ENCODE measurements around the gene PTPRB. TPM values are rescaled to one million over a fixed set of nuclear protein-coding genes. Genes with fewer than 3 reads are reported as not detected.

PTPRB gene
- total RNA-seq, 2 experiments from 2014 or later = not detected

- Mint-ChIP-seq H3K27me3 (ENCODE audit: low read depth) (peaks cover 7% of the 10 kb centered on the region), H3K36me3 (ENCODE audit: low read depth) (no peaks in the 10 kb centered on the region), H3K27ac (no peak overlapping the region), H3K9me3 (no peaks in the 10 kb centered on the region), H3K4me1 (ENCODE audit: low read depth) (no peaks in the 10 kb centered on the region), H3K4me3 (no peak overlapping the region)
- intact Hi-C loops (cut with micrococcal nuclease) = loop anchor here (1.0 to 10.0 kb wide), 5 partner anchors 362 to 1286 kb away; no protein-coding TSS in a partner anchor
- DNase-seq = no peak
- CTCF ChIA-PET = interaction anchor here (0.7 to 1.6 kb wide), 18 partner anchors 9 to 835 kb away, joined by 3 to 23 read pairs (median 4); no protein-coding TSS in a partner anchor
Measured at GRCh38 chr12:70577283-70577634, 60.0 kb downstream of the PTPRB start.

GRCh38 chr12:70576341-70577282 lies 60.6 kb downstream of the PTPRB start:
- peaks cover 7% of the 10 kb centered on the region for H3K27me3 Mint-ChIP-seq (ENCODE audit: low read depth)
- CTCF ChIA-PET = interaction anchor here (0.6 to 1.6 kb wide), 20 partner anchors 8 to 834 kb away, joined by 3 to 23 read pairs (median 4); no protein-coding TSS in a partner anchor
- H3K4me1 Mint-ChIP-seq (ENCODE audit: low read depth) = no peaks in the 10 kb centered on the region
- H3K4me3 Mint-ChIP-seq = no peak overlapping the region
- no peaks in the 10 kb centered on the region for H3K36me3 Mint-ChIP-seq (ENCODE audit: low read depth)
- intact Hi-C loops (cut with micrococcal nuclease) = loop anchor here (1.0 to 10.0 kb wide), 5 partner anchors 362 to 1286 kb away; no protein-coding TSS in a partner anchor
- H3K27ac Mint-ChIP-seq = no peak overlapping the region
- DNase-seq = no peak
- no peaks in the 10 kb centered on the region for H3K9me3 Mint-ChIP-seq

GRCh38 chr12:70571705-70572268 lies 65.4 kb downstream of the PTPRB start:
- Mint-ChIP-seq H3K9me3 (no peaks in the 10 kb centered on the region), H3K27me3 (ENCODE audit: low read depth) (peaks cover 9% of the 10 kb centered on the region), H3K36me3 (ENCODE audit: low read depth) (no peaks in the 10 kb centered on the region), H3K27ac (no peak overlapping the region), H3K4me1 (ENCODE audit: low read depth) (no peaks in the 10 kb centered on the region), H3K4me3 (no peak overlapping the region)
- intact Hi-C loops (cut with micrococcal nuclease) = loop anchor here (10.0 kb wide), 1 partner anchor 357 kb away; no protein-coding TSS in a partner anchor
- CTCF ChIA-PET = interaction anchor here (0.6 to 1.0 kb wide), 2 partner anchors 670 to 671 kb away, joined by 3 read pairs; no protein-coding TSS in a partner anchor
- no peak for DNase-seq

GRCh38 chr12:70571029-70571428 lies 66.2 kb downstream of the PTPRB start:
- no peaks in the 10 kb centered on the region for H3K4me1 Mint-ChIP-seq (ENCODE audit: low read depth)
- H3K27ac Mint-ChIP-seq = no peak overlapping the region
- CTCF ChIA-PET = interaction anchor here (1.0 kb wide), 1 partner anchor 670 kb away, joined by 3 read pairs; no protein-coding TSS in a partner anchor
- H3K27me3 Mint-ChIP-seq (ENCODE audit: low read depth) = peaks cover 9% of the 10 kb centered on the region
- H3K36me3 Mint-ChIP-seq (ENCODE audit: low read depth) = no peaks in the 10 kb centered on the region
- no peak for DNase-seq
- H3K4me3 Mint-ChIP-seq = no peak overlapping the region
- H3K9me3 Mint-ChIP-seq = no peaks in the 10 kb centered on the region
- intact Hi-C loops (cut with micrococcal nuclease) = loop anchor here (10.0 kb wide), 1 partner anchor 356 kb away; no protein-coding TSS in a partner anchor

- Mint-ChIP-seq H3K27ac (no peak overlapping the region), H3K27me3 (ENCODE audit: low read depth) (peaks cover 12% of the 10 kb centered on the region), H3K4me3 (no peak overlapping the region), H3K4me1 (ENCODE audit: low read depth) (no peaks in the 10 kb centered on the region), H3K9me3 (no peaks in the 10 kb centered on the region), H3K36me3 (ENCODE audit: low read depth) (no peaks in the 10 kb centered on the region)
- no peak for DNase-seq
- CTCF ChIA-PET = interaction anchor here (1.6 kb wide), 1 partner anchor 15 kb away, joined by 4 read pairs; no protein-coding TSS in a partner anchor
- intact Hi-C loops (cut with micrococcal nuclease) = no loop called here
Measured at GRCh38 chr12:70561550-70561949, 75.7 kb downstream of the PTPRB start.

- H3K27ac Mint-ChIP-seq = no peak overlapping the region
- no peaks in the 10 kb centered on the region for H3K36me3 Mint-ChIP-seq (ENCODE audit: low read depth)
- intact Hi-C loops (cut with micrococcal nuclease) = no loop called here
- H3K4me3 Mint-ChIP-seq = no peak overlapping the region
- no peaks in the 10 kb centered on the region for H3K9me3 Mint-ChIP-seq
- CTCF ChIA-PET = interaction anchor here (0.6 to 1.6 kb wide), 2 partner anchors 16 to 133 kb away, joined by 4 to 5 read pairs; no protein-coding TSS in a partner anchor
- no peak for DNase-seq
- H3K27me3 Mint-ChIP-seq (ENCODE audit: low read depth) = peaks cover 12% of the 10 kb centered on the region
- no peaks in the 10 kb centered on the region for H3K4me1 Mint-ChIP-seq (ENCODE audit: low read depth)
Measured at GRCh38 chr12:70560671-70561070, 76.6 kb downstream of the PTPRB start.

- Mint-ChIP-seq H3K36me3 (ENCODE audit: low read depth) (no peaks in the 10 kb centered on the region), H3K4me1 (ENCODE audit: low read depth) (no peaks in the 10 kb centered on the region), H3K9me3 (no peaks in the 10 kb centered on the region), H3K27ac (no peak overlapping the region), H3K4me3 (no peak overlapping the region), H3K27me3 (ENCODE audit: low read depth) (peaks cover 12% of the 10 kb centered on the region)
- no peak for DNase-seq
- intact Hi-C loops (cut with micrococcal nuclease) = no loop called here
- CTCF ChIA-PET = no interaction called here
Measured at GRCh38 chr12:70559390-70559789, 77.8 kb downstream of the PTPRB start.

GRCh38 chr12:70557583-70558191 lies 79.5 kb downstream of the PTPRB start:
- Mint-ChIP-seq H3K36me3 (ENCODE audit: low read depth) (no peaks in the 10 kb centered on the region), H3K27ac (no peak overlapping the region), H3K27me3 (ENCODE audit: low read depth) (peaks cover 6% of the 10 kb centered on the region), H3K4me1 (ENCODE audit: low read depth) (no peaks in the 10 kb centered on the region), H3K9me3 (no peaks in the 10 kb centered on the region), H3K4me3 (no peak overlapping the region)
- no peak for DNase-seq
- intact Hi-C loops (cut with micrococcal nuclease) = no loop called here
- CTCF ChIA-PET = no interaction called here

- no peaks in the 10 kb centered on the region for H3K4me1 Mint-ChIP-seq (ENCODE audit: low read depth)
- H3K4me3 Mint-ChIP-seq = no peak overlapping the region
- H3K27me3 Mint-ChIP-seq (ENCODE audit: low read depth) = peaks cover 6% of the 10 kb centered on the region
- no peaks in the 10 kb centered on the region for H3K9me3 Mint-ChIP-seq
- CTCF ChIA-PET = interaction anchor here (1.3 kb wide), 1 partner anchor 682 kb away, joined by 5 read pairs; no protein-coding TSS in a partner anchor
- DNase-seq = no peak
- H3K27ac Mint-ChIP-seq = no peak overlapping the region
- intact Hi-C loops (cut with micrococcal nuclease) = no loop called here
- H3K36me3 Mint-ChIP-seq (ENCODE audit: low read depth) = no peaks in the 10 kb centered on the region
Measured at GRCh38 chr12:70556179-70556869, 80.9 kb downstream of the PTPRB start.

- H3K36me3 Mint-ChIP-seq (ENCODE audit: low read depth) = no peaks in the 10 kb centered on the region
- no peak overlapping the region for H3K4me3 Mint-ChIP-seq
- intact Hi-C loops (cut with micrococcal nuclease) = no loop called here
- peaks cover 5% of the 10 kb centered on the region for H3K27me3 Mint-ChIP-seq (ENCODE audit: low read depth)
- H3K4me1 Mint-ChIP-seq (ENCODE audit: low read depth) = no peaks in the 10 kb centered on the region
- no peak overlapping the region for H3K27ac Mint-ChIP-seq
- DNase-seq = no peak
- no peaks in the 10 kb centered on the region for H3K9me3 Mint-ChIP-seq
- CTCF ChIA-PET = no interaction called here
Measured at GRCh38 chr12:70555081-70555480, 82.1 kb downstream of the PTPRB start.

- no peak overlapping the region for H3K27ac Mint-ChIP-seq
- no peaks in the 10 kb centered on the region for H3K36me3 Mint-ChIP-seq (ENCODE audit: low read depth)
- H3K4me1 Mint-ChIP-seq (ENCODE audit: low read depth) = no peaks in the 10 kb centered on the region
- intact Hi-C loops (cut with micrococcal nuclease) = no loop called here
- no peak overlapping the region for H3K4me3 Mint-ChIP-seq
- peaks cover 4% of the 10 kb centered on the region for H3K27me3 Mint-ChIP-seq (ENCODE audit: low read depth)
- no peak for DNase-seq
- CTCF ChIA-PET = interaction anchor here (1.5 to 1.7 kb wide), 2 partner anchors 175 to 653 kb away, joined by 3 read pairs; no protein-coding TSS in a partner anchor
- H3K9me3 Mint-ChIP-seq = no peaks in the 10 kb centered on the region
Measured at GRCh38 chr12:70553391-70553859, 83.8 kb downstream of the PTPRB start.

Data from activated naive CD4-positive, alpha-beta T cell treated with anti-CD3 and anti-CD28 coated beads for 36 hours (primary cell).